ENCODE measurements around the gene ANKRD6. TPM values are rescaled to one million over a fixed set of nuclear protein-coding genes. Genes with fewer than 3 reads are reported as not detected.

Gene ANKRD6
- total RNA-seq, 2 donors from 2014 or later: 4.2 to 5.5 TPM

- Mint-ChIP-seq H3K9me3 (peaks cover 0 to 8% of the 10 kb centered on the region in 2 donors), H3K4me3 (no peak overlapping the region), H3K36me3 (ENCODE audit: insufficient read depth in 2 of 2) (peaks cover 1 to 8% of the 10 kb centered on the region in 2 donors), H3K27me3 (ENCODE audit: low read depth) (no peaks in the 10 kb centered on the region), H3K4me1 (ENCODE audit: low read depth) (peaks cover 34% of the 10 kb centered on the region), H3K27ac (no peak overlapping the region)
- no peak for ATAC-seq (replicated peaks in 1 of 2)
- no peak for DNase-seq
These were observed 164.4 kb downstream of the ANKRD6 start for GRCh38 chr6:89597372-89597771.

- H3K9me3 Mint-ChIP-seq: peaks cover 0 to 8% of the 10 kb centered on the region in 2 donors
- H3K27ac Mint-ChIP-seq: no peak overlapping the region
- no peak overlapping the region for H3K4me3 Mint-ChIP-seq
- DNase-seq (no peak), ATAC-seq (replicated peaks in 1 of 2) (no peak)
- no peaks in the 10 kb centered on the region for H3K27me3 Mint-ChIP-seq (ENCODE audit: low read depth)
- H3K4me1 Mint-ChIP-seq (ENCODE audit: low read depth): peaks cover 34% of the 10 kb centered on the region
- peaks cover 1 to 8% of the 10 kb centered on the region in 2 donors for H3K36me3 Mint-ChIP-seq (ENCODE audit: insufficient read depth in 2 of 2)
These were observed 165.0 kb downstream of the ANKRD6 start for GRCh38 chr6:89597988-89598387.

- H3K4me1 Mint-ChIP-seq (ENCODE audit: low read depth): peaks cover 33% of the 10 kb centered on the region
- no peaks in the 10 kb centered on the region for H3K27me3 Mint-ChIP-seq (ENCODE audit: low read depth)
- ATAC-seq (replicated peaks in 1 of 2) (no peak), DNase-seq (no peak)
- H3K36me3 Mint-ChIP-seq (ENCODE audit: insufficient read depth in 2 of 2): peaks cover 1 to 8% of the 10 kb centered on the region in 2 donors
- H3K9me3 Mint-ChIP-seq: peaks cover 0 to 8% of the 10 kb centered on the region in 2 donors
- no peak overlapping the region for H3K27ac Mint-ChIP-seq
- H3K4me3 Mint-ChIP-seq: no peak overlapping the region
These were observed 166.8 kb downstream of the ANKRD6 start for GRCh38 chr6:89599727-89600126.

GRCh38 chr6:89602166-89602565 lies 169.2 kb downstream of the ANKRD6 start:
- Mint-ChIP-seq H3K4me3 (no peak overlapping the region), H3K4me1 (ENCODE audit: low read depth) (peaks cover 9% of the 10 kb centered on the region), H3K27me3 (ENCODE audit: low read depth) (no peaks in the 10 kb centered on the region), H3K36me3 (ENCODE audit: insufficient read depth in 2 of 2) (peaks cover 0 to 3% of the 10 kb centered on the region in 2 donors), H3K9me3 (peaks cover 0 to 2% of the 10 kb centered on the region in 2 donors), H3K27ac (no peak overlapping the region)
- ATAC-seq (replicated peaks in 1 of 2) (no peak), DNase-seq (no peak)

- no peaks in the 10 kb centered on the region for H3K9me3 Mint-ChIP-seq
- no peak for ATAC-seq (replicated peaks in 1 of 2)
- no peaks in the 10 kb centered on the region for H3K27me3 Mint-ChIP-seq (ENCODE audit: low read depth)
- no peaks in the 10 kb centered on the region for H3K36me3 Mint-ChIP-seq (ENCODE audit: insufficient read depth in 2 of 2)
- no peak for DNase-seq
- H3K27ac Mint-ChIP-seq: no peak overlapping the region
- H3K4me1 Mint-ChIP-seq (ENCODE audit: low read depth): no peaks in the 10 kb centered on the region
- no peak overlapping the region for H3K4me3 Mint-ChIP-seq
These were observed 171.7 kb downstream of the ANKRD6 start for GRCh38 chr6:89604653-89605052.

- no peaks in the 10 kb centered on the region for H3K27me3 Mint-ChIP-seq (ENCODE audit: low read depth)
- no peaks in the 10 kb centered on the region for H3K36me3 Mint-ChIP-seq (ENCODE audit: insufficient read depth in 2 of 2)
- ATAC-seq (replicated peaks in 1 of 2) (no peak), DNase-seq (no peak)
- H3K9me3 Mint-ChIP-seq: no peaks in the 10 kb centered on the region
- H3K27ac Mint-ChIP-seq: no peak overlapping the region
- H3K4me3 Mint-ChIP-seq: no peak overlapping the region
- no peaks in the 10 kb centered on the region for H3K4me1 Mint-ChIP-seq (ENCODE audit: low read depth)
These were observed 172.9 kb downstream of the ANKRD6 start for GRCh38 chr6:89605861-89606260.

- Mint-ChIP-seq H3K27me3 (ENCODE audit: low read depth) (no peaks in the 10 kb centered on the region), H3K4me3 (no peak overlapping the region), H3K9me3 (no peaks in the 10 kb centered on the region), H3K4me1 (ENCODE audit: low read depth) (no peaks in the 10 kb centered on the region), H3K36me3 (ENCODE audit: insufficient read depth in 2 of 2) (no peaks in the 10 kb centered on the region), H3K27ac (no peak overlapping the region)
- ATAC-seq (replicated peaks in 1 of 2) (peak; percentile 80 to 88), DNase-seq (peak; percentile 81 to 84)
These were observed 177.2 kb downstream of the ANKRD6 start for GRCh38 chr6:89610149-89610642.

GRCh38 chr6:89611666-89612065 lies 178.7 kb downstream of the ANKRD6 start:
- H3K4me1 Mint-ChIP-seq (ENCODE audit: low read depth): no peaks in the 10 kb centered on the region
- H3K27ac Mint-ChIP-seq: no peak overlapping the region
- H3K4me3 Mint-ChIP-seq: no peak overlapping the region
- no peak for DNase-seq
- no peaks in the 10 kb centered on the region for H3K36me3 Mint-ChIP-seq (ENCODE audit: insufficient read depth in 2 of 2)
- ATAC-seq (replicated peaks in 1 of 2): no peak
- H3K9me3 Mint-ChIP-seq: no peaks in the 10 kb centered on the region
- no peaks in the 10 kb centered on the region for H3K27me3 Mint-ChIP-seq (ENCODE audit: low read depth)

- Mint-ChIP-seq H3K27me3 (ENCODE audit: low read depth) (no peaks in the 10 kb centered on the region), H3K4me3 (no peak overlapping the region), H3K27ac (no peak overlapping the region)
These were observed 179.2 kb downstream of the ANKRD6 start for GRCh38 chr6:89612121-89612520.

GRCh38 chr6:89613790-89614189 lies 180.8 kb downstream of the ANKRD6 start:
- H3K36me3 Mint-ChIP-seq (ENCODE audit: insufficient read depth in 2 of 2): no peaks in the 10 kb centered on the region
- no peaks in the 10 kb centered on the region for H3K27me3 Mint-ChIP-seq (ENCODE audit: low read depth)
- H3K9me3 Mint-ChIP-seq: no peaks in the 10 kb centered on the region
- ATAC-seq (replicated peaks in 1 of 2) (no peak), DNase-seq (no peak)
- H3K27ac Mint-ChIP-seq: no peak overlapping the region
- H3K4me1 Mint-ChIP-seq (ENCODE audit: low read depth): no peaks in the 10 kb centered on the region
- H3K4me3 Mint-ChIP-seq: no peak overlapping the region

More at GRCh38 chr6:89612121-89612520, 179.2 kb downstream of the ANKRD6 start:
- Mint-ChIP-seq H3K9me3 (no peaks in the 10 kb centered on the region), H3K36me3 (ENCODE audit: insufficient read depth in 2 of 2) (no peaks in the 10 kb centered on the region), H3K4me1 (ENCODE audit: low read depth) (no peaks in the 10 kb centered on the region)
- DNase-seq (no peak), ATAC-seq (replicated peaks in 1 of 2) (no peak)

- H3K9me3 Mint-ChIP-seq: no peaks in the 10 kb centered on the region
- no peak overlapping the region for H3K4me3 Mint-ChIP-seq
- H3K27ac Mint-ChIP-seq: no peak overlapping the region
- H3K4me1 Mint-ChIP-seq (ENCODE audit: low read depth): no peaks in the 10 kb centered on the region
- ATAC-seq (replicated peaks in 1 of 2): no peak
- no peaks in the 10 kb centered on the region for H3K36me3 Mint-ChIP-seq (ENCODE audit: insufficient read depth in 2 of 2)
- no peaks in the 10 kb centered on the region for H3K27me3 Mint-ChIP-seq (ENCODE audit: low read depth)
- no peak for DNase-seq
These were observed 182.9 kb downstream of the ANKRD6 start for GRCh38 chr6:89615882-89616281.

- no peaks in the 10 kb centered on the region for H3K4me1 Mint-ChIP-seq (ENCODE audit: low read depth)
- no peaks in the 10 kb centered on the region for H3K27me3 Mint-ChIP-seq (ENCODE audit: low read depth)
- no peak overlapping the region for H3K4me3 Mint-ChIP-seq
These were observed 183.6 kb downstream of the ANKRD6 start for GRCh38 chr6:89616531-89616930.

GRCh38 chr6:89618026-89618425 lies 185.1 kb downstream of the ANKRD6 start:
- H3K27ac Mint-ChIP-seq: no peak overlapping the region
- H3K9me3 Mint-ChIP-seq: no peaks in the 10 kb centered on the region
- ATAC-seq (replicated peaks in 1 of 2): no peak
- no peak for DNase-seq
- H3K4me3 Mint-ChIP-seq: no peak overlapping the region
- no peaks in the 10 kb centered on the region for H3K36me3 Mint-ChIP-seq (ENCODE audit: insufficient read depth in 2 of 2)
- H3K4me1 Mint-ChIP-seq (ENCODE audit: low read depth): no peaks in the 10 kb centered on the region
- no peaks in the 10 kb centered on the region for H3K27me3 Mint-ChIP-seq (ENCODE audit: low read depth)

More at GRCh38 chr6:89616531-89616930, 183.6 kb downstream of the ANKRD6 start:
- Mint-ChIP-seq H3K36me3 (ENCODE audit: insufficient read depth in 2 of 2) (no peaks in the 10 kb centered on the region), H3K27ac (no peak overlapping the region), H3K9me3 (no peaks in the 10 kb centered on the region)
- ATAC-seq (replicated peaks in 1 of 2) (no peak), DNase-seq (no peak)

- H3K36me3 Mint-ChIP-seq (ENCODE audit: insufficient read depth in 2 of 2): no peaks in the 10 kb centered on the region
- H3K27me3 Mint-ChIP-seq (ENCODE audit: low read depth): no peaks in the 10 kb centered on the region
- no peaks in the 10 kb centered on the region for H3K9me3 Mint-ChIP-seq
- ATAC-seq (replicated peaks in 1 of 2) (no peak), DNase-seq (no peak)
- no peak overlapping the region for H3K4me3 Mint-ChIP-seq
- no peak overlapping the region for H3K27ac Mint-ChIP-seq
- H3K4me1 Mint-ChIP-seq (ENCODE audit: low read depth): no peaks in the 10 kb centered on the region
These were observed 186.6 kb downstream of the ANKRD6 start for GRCh38 chr6:89619567-89619966.
